HCT116 (cell line): ENCODE results near the gene RBM38. TPM values are rescaled to one million over a fixed set of nuclear protein-coding genes. Genes with fewer than 3 reads are reported as not detected.
A peak's percentile ranks its signal among the peaks of the same experiment; 100 is the strongest.

Experiments
- ATAC-seq: fragments of 200-7000 bp; cut with Tn5 transposase; 2 replicates; pipeline ENCODE4 v1.9.1; 2020; ENCODE audit warnings: mild to moderate bottlenecking, moderate library complexity
- BruUV-seq: library from RNA; stranded (reverse); fragments of 400-500 nt; replicated peaks from 2 replicates; lab custom pipeline; 2021; lab: Mats Ljungman, UMichigan
- CTCF ChIA-PET: fragments of 300-600 bp; sonication (Branson Sonifier 250); formaldehyde crosslinking; loops from one replicate; lab custom pipeline; 2021; ENCODE audit warnings: antibody characterized with exemption; lab: Charles Lee
- POLR2A ChIA-PET: fragments of 300-600, 350-600 bp; sonication (Branson Sonifier 250); formaldehyde crosslinking; loops from one replicate; lab custom pipeline; 2021; ENCODE audit warnings: antibody characterized with exemption; lab: Charles Lee
- RAD21 ChIA-PET, 2 experiments: fragments of 300-600 bp; sonication (Branson Sonifier 250); formaldehyde crosslinking; loops; one replicate each; lab custom pipeline; 2023; ENCODE audit warnings: low total read pairs in 2 of 2; ENCODE audit not compliant: uncharacterized antibody in 2 of 2, unreplicated experiment in 2 of 2, low non-redundant PET in 1 of 2; lab: Charles Lee
- DNase-seq: peaks from one replicate; pipeline ENCODE4 v3.0.0-alpha.2; 2010; ENCODE audit warnings: low read depth, low spot score
- H2AFZ ChIP-seq: fragments of 200-600 bp; shearing (Covaris generic), sonication (generic); 2 replicates; pipeline ENCODE4 v1.6.1; 2017; ENCODE audit warnings: low read depth, mixed run types, mixed read lengths, antibody characterized with exemption, low read length; ENCODE audit not compliant: poor library complexity, severe bottlenecking
- H3K27ac ChIP-seq: 2 replicates; pipeline ENCODE4 v1.5.1; 2012; ENCODE audit warnings: low read depth, low read length
- H3K27me3 ChIP-seq: fragments of 200-600 bp; sonication (generic); 2 replicates; pipeline ENCODE4 v1.6.1; 2016; ENCODE audit warnings: mixed run types, low read length, mixed read lengths; ENCODE audit not compliant: insufficient read depth
- H3K36me3 ChIP-seq, 2 experiments: fragments of 200-500 bp in 1 of 2; fragments of 200-600 bp in 1 of 2; sonication (Bioruptor generic) in 1 of 2; sonication (generic) in 1 of 2; 2 replicates each; pipeline versions ENCODE4 v1.5.1 to v1.6.1; 2014 to 2016; ENCODE audit warnings: low read length in 2 of 2, inconsistent platforms in 1 of 2, mixed read lengths in 1 of 2, mixed run types in 1 of 2; ENCODE audit not compliant: insufficient read depth in 2 of 2, control insufficient read depth in 1 of 2
- H3K4me1 ChIP-seq, 2 experiments: fragments of 200-600 bp in 1 of 2; sonication (generic) in 1 of 2; 2 replicates each; pipeline versions ENCODE4 v1.5.1 to v1.6.1; 2012 to 2017; ENCODE audit warnings: low read length in 2 of 2, inconsistent platforms in 1 of 2, mild to moderate bottlenecking in 1 of 2, mixed read lengths in 1 of 2, mixed run types in 1 of 2, moderate library complexity in 1 of 2; ENCODE audit not compliant: insufficient read depth in 2 of 2, control insufficient read depth in 1 of 2
- H3K4me2 ChIP-seq: fragments of 200-600 bp; sonication (generic); 2 replicates; pipeline ENCODE4 v1.6.1; 2017; ENCODE audit warnings: mixed run types, low read length, mixed read lengths
- H3K4me3 ChIP-seq, 2 experiments: fragments of 200-600 bp in 1 of 2; sonication (generic) in 1 of 2; replicated peaks in 1 of 2; 2 replicates each; pipeline ENCODE4 v1.5.1; 2011 to 2016; ENCODE audit warnings: low read length in 2 of 2, control low read depth in 1 of 2, low read depth in 1 of 2, mild to moderate bottlenecking in 1 of 2, mixed read lengths in 1 of 2, mixed run types in 1 of 2
- H3K79me2 ChIP-seq: fragments of 200-600 bp; sonication (generic); 2 replicates; pipeline ENCODE4 v1.6.1; 2017; ENCODE audit warnings: mild to moderate bottlenecking, mixed run types, low read length, moderate library complexity, mixed read lengths; ENCODE audit not compliant: insufficient read depth
- H3K9ac ChIP-seq: fragments of 200-600 bp; sonication (generic); 2 replicates; pipeline ENCODE4 v1.6.1; 2016; ENCODE audit warnings: low read length, mixed read lengths
- H3K9me2 ChIP-seq: fragments of 200-600 bp; sonication (generic), shearing (Covaris generic); 2 replicates; pipeline ENCODE4 v1.6.1; 2017; ENCODE audit warnings: mixed run types, mild to moderate bottlenecking, moderate library complexity; ENCODE audit not compliant: insufficient read depth
- H3K9me3 ChIP-seq, 2 experiments: fragments of 200-500 bp in 1 of 2; fragments of 200-600 bp in 1 of 2; sonication (Bioruptor generic) in 1 of 2; sonication (generic) in 1 of 2; 2 replicates each; pipeline ENCODE4 v1.6.1; 2014 to 2017; ENCODE audit warnings: low read length in 2 of 2, mixed read lengths in 2 of 2, inconsistent platforms in 1 of 2, low read depth in 1 of 2, mild to moderate bottlenecking in 1 of 2, mixed run types in 1 of 2, moderate library complexity in 1 of 2; ENCODE audit not compliant: control insufficient read depth in 1 of 2, insufficient read depth in 1 of 2
- H4K20me1 ChIP-seq: fragments of 200-600 bp; sonication (generic), shearing (Covaris generic); 2 replicates; pipeline ENCODE4 v1.6.1; 2017; ENCODE audit warnings: mixed run types, mild to moderate bottlenecking, moderate library complexity; ENCODE audit not compliant: insufficient read depth
- CBX3 ChIP-seq: IDR thresholded peaks from 2 replicates; pipeline ENCODE4 v1.6.1; 2012; ENCODE audit warnings: low read depth
- CTCF ChIP-seq, 3 experiments: fragments of 200-600 bp in 1 of 3; sonication (generic) in 1 of 3; IDR thresholded peaks in 2 of 3; conservative IDR thresholded peaks in 1 of 3; 2 replicates each; pipeline ENCODE4 v1.5.1; 2012 to 2017; ENCODE audit warnings: low read depth in 2 of 3, low read length in 2 of 3, antibody characterized with exemption in 1 of 3, borderline replicate concordance in 1 of 3, control low read depth in 1 of 3, mild to moderate bottlenecking in 1 of 3, mixed read lengths in 1 of 3, mixed run types in 1 of 3, moderate library complexity in 1 of 3; ENCODE audit not compliant: insufficient read depth in 1 of 3
- EGR1 ChIP-seq: IDR thresholded peaks from 2 replicates; pipeline ENCODE4 v1.6.1; 2012; ENCODE audit warnings: low read depth
- ELF1 ChIP-seq: IDR thresholded peaks from 2 replicates; pipeline ENCODE4 v1.6.1; 2012; ENCODE audit warnings: low read depth, borderline replicate concordance
- EZH2 ChIP-seq: fragments of 200-600 bp; sonication (generic); IDR thresholded peaks from 2 replicates; pipeline ENCODE4 v1.6.1; 2017; ENCODE audit warnings: antibody characterized with exemption, mixed run types
- EZH2phosphoT487 ChIP-seq: fragments of 200-600 bp; IDR thresholded peaks from 2 replicates; pipeline ENCODE4 v1.6.1; 2018; ENCODE audit warnings: antibody characterized with exemption, borderline replicate concordance
- FOSL1 ChIP-seq: IDR thresholded peaks from 2 replicates; pipeline ENCODE4 v1.6.1; 2012; ENCODE audit warnings: low read depth
- POLR2A ChIP-seq: IDR thresholded peaks from 2 replicates; pipeline ENCODE4 v1.7.0; 2011; ENCODE audit warnings: borderline replicate concordance; ENCODE audit not compliant: insufficient read depth, insufficient read length; ENCODE audit errors: extremely low read depth
- RAD21 ChIP-seq: IDR thresholded peaks from 2 replicates; pipeline ENCODE4 v1.6.1; 2012; ENCODE audit warnings: low read depth, mild to moderate bottlenecking
- REST ChIP-seq: IDR thresholded peaks from 2 replicates; pipeline ENCODE4 v1.6.1; 2012; ENCODE audit warnings: low read depth
- SIN3A ChIP-seq: IDR thresholded peaks from 2 replicates; pipeline ENCODE4 v1.6.1; 2012; ENCODE audit warnings: low read depth
- SP1 ChIP-seq: IDR thresholded peaks from 2 replicates; pipeline ENCODE4 v1.6.1; 2012; ENCODE audit warnings: low read depth
- SRF ChIP-seq: IDR thresholded peaks from 2 replicates; pipeline ENCODE4 v1.6.1; 2012; ENCODE audit warnings: low read depth
- YY1 ChIP-seq: IDR thresholded peaks from 2 replicates; pipeline ENCODE4 v1.6.1; 2011; ENCODE audit warnings: low read length, low read depth, moderate library complexity, mild to moderate bottlenecking; ENCODE audit not compliant: insufficient replicate concordance; ENCODE audit errors: extremely low read depth
- ZBTB33 ChIP-seq: IDR thresholded peaks from 2 replicates; pipeline ENCODE4 v1.6.1; 2011; ENCODE audit warnings: mild to moderate bottlenecking, low read length, moderate library complexity; ENCODE audit not compliant: insufficient replicate concordance; ENCODE audit errors: extremely low read depth
- ZNF274 ChIP-seq: fragments of 200-500 bp; sonication (Bioruptor generic); IDR thresholded peaks from 2 replicates; pipeline ENCODE4 v1.6.1; 2014; ENCODE audit warnings: mild to moderate bottlenecking, low read depth, low read length, inconsistent platforms
- intact Hi-C: fragments of 100-400 bp; cut with micrococcal nuclease; formaldehyde crosslinking; loops from 2 replicates; pipeline ENCODE4 v1.10.0; 2022
- total RNA-seq: library from RNA; stranded (reverse); gene quantifications from one replicate; pipeline ENCODE4 v1.2.1, GENCODE V29; 2021; ENCODE audit not compliant: unreplicated experiment

RBM38 gene
- total RNA-seq, 1 experiment from 2014 or later, result 36.2 TPM

- TF ChIP-seq ZBTB33 (no peak), SRF (no peak), EZH2 (no peak), FOSL1 (no peak), RAD21 (no peak)
These were observed 57.7 kb downstream of the RBM38 start (continued) for GRCh38 chr20:57448764-57449354.

GRCh38 chr20:57449398-57450354 is 58.5 kb downstream of the RBM38 start:
- Histone ChIP-seq H3K9me2 (no peaks in the 10 kb centered on the region), H3K4me2 (0 out of 2 replicates have a peak overlapping the region, but pooled peaks have one; percentile 12), H3K27ac (no peak overlapping the region), H4K20me1 (no peaks in the 10 kb centered on the region), H3K36me3 (no peaks in the 10 kb centered on the region), H3K4me3 (no peak overlapping the region), H3K79me2 (no peaks in the 10 kb centered on the region), H3K9me3 (peaks cover 0 to 8% of the 10 kb centered on the region in 2 experiments; a peak in 1 of 4 replicates), H2AFZ (no peak overlapping the region), H3K9ac (no peak overlapping the region), H3K4me1 (peaks cover 7 to 11% of the 10 kb centered on the region in 2 experiments; a peak in 2 of 4 replicates), H3K27me3 (peaks cover 10% of the 10 kb centered on the region; the same call in 1 of the 2 replicates)
- intact Hi-C loops, result no loop called here
- ATAC-seq (peak; percentile 53), DNase-seq (no peak)
- no TSS peak for BruUV-seq
- ChIA-PET CTCF (no interaction called here), RAD21 (no interaction called here), POLR2A (no interaction called here)
- no peak for TF ChIP-seq SP1
- no peak for TF ChIP-seq YY1
- no peak for TF ChIP-seq REST
- TF ChIP-seq ELF1, result no peak
- no peak for TF ChIP-seq CTCF (IDR thresholded peaks at IDR 0.05 in 2 of 3, conservative IDR thresholded peaks at IDR 0.05 in 1 of 3; ENCODE audit: borderline replicate concordance in 1 of 3, insufficient read depth in 1 of 3, low read depth in 2 of 3, low read length in 2 of 3)
- no peak for TF ChIP-seq POLR2A
- no peak for TF ChIP-seq EZH2phosphoT487
- no peak for TF ChIP-seq RAD21
- no peak for TF ChIP-seq EGR1
- TF ChIP-seq ZNF274, result no peak
- no peak for TF ChIP-seq CBX3
- no peak for TF ChIP-seq SIN3A
